HG03575 (cell line): ENCODE data around the gene NFIC.
"Not testable (repeated sequence)": the region's sequence is repeated elsewhere in the genome, so short reads cannot be mapped to it uniquely, and the experiment has no call there.

Experiments
- ATAC-seq: cut with Tn5 transposase; IDR thresholded peaks from one replicate; pipeline ENCODE4 v1.9.1; 2021; ENCODE audit not compliant: unreplicated experiment, insufficient number of reproducible peaks, low FRiP score; ENCODE audit errors: extremely low read depth

NFIC gene

DNA sequence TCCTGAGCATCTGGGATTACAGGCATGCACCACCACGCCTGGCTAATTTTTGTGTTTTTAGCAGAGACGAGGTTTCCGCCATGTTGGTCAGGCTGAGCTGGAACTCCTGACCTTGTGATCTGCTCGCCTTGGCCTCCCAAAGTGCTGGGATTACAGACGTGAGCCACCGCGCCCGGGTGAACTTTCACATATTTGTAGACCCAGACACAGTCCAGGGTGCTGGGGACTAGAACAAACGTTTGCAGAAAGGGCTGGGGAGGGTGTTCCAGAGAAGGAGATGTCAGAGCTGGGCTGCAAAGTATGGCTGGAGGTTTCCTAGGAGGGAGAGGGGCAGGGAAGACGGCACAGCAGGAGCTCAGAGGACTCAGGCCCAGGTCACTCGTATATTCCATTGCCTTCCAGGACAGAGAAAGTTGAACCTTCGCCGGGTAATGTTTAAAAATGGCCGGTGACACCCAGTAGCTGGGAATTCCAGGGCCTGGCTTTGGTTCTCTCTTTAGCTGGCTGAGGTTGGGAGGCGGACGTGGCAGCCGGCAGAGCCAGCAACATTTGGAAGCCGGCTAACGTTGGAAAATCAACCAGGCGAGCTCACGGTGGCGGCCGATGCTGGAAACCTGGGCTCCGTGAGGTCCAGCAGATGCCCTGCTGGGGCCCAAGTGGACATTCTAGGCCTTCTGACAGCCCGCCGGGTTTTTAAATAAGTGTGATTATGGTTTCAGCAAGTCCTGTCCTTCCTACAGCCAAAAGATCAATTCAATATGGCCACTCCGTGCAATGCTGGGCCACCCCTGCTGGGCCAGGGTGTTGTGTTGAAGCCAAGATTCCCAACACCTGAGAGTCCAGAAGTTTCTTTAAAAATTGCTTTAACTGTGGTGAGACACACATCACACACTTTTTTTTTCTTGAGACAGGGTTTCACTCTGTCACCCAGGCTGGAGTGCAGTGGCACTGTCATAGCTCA lies 41.5 kb downstream of the NFIC start:
- no peak for ATAC-seq

GRCh38 chr19:3408996-3409345 lies 42.6 kb downstream of the NFIC start:
- no peak for ATAC-seq

DNA sequence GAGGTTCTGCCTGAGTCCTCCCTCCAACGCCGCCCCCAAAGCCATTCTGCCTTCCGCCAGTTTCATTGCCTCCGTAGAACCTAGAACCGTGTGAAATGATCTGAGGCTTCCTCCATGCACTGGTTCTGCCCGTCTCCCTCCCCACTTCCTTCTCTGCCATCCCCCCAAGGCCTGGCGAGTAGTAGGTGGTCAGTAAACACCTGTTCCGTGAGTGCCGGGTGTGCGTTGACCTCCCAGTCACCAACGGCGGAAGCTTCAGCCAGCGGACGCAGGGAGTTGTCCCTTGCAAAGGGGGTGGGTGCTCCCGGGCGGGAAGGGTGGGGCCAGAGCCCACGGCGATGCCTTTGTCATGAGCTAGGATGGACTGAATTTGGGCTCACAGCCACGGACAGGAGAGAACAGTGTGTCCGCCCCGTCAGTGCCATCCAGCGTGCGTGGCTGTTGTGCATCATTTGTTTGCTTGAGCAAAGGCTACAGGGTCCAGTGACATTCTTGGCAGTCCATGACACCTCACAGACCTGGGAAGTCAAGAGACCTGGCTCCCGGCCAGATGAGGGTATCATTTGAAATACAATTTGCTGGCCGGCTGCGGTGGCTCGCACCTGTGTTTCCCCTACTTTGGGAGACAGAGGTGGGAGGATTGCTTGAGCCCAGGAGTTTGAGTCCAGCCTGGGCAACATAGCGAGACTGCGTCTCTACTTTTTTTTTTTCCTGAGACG lies 43.1 kb downstream of the NFIC start:
- ATAC-seq, result no peak

GRCh38 chr19:3411636-3412035 lies 45.3 kb downstream of the NFIC start:
- ATAC-seq, result no peak

- no peak for ATAC-seq
Observed at GRCh38 chr19:3412066-3412465, 45.7 kb downstream of the NFIC start.

GRCh38 chr19:3413796-3414327 lies 47.5 kb downstream of the NFIC start:
- no peak for ATAC-seq

- ATAC-seq, result no peak
Observed at GRCh38 chr19:3415695-3416094, 49.3 kb downstream of the NFIC start.

GRCh38 chr19:3420244-3420755 lies 53.9 kb downstream of the NFIC start:
- no peak for ATAC-seq

GRCh38 chr19:3420909-3421619 lies 54.7 kb downstream of the NFIC start:
- no peak for ATAC-seq

GRCh38 chr19:3421656-3422055 lies 55.3 kb downstream of the NFIC start:
- ATAC-seq, result not testable (repeated sequence)

GRCh38 chr19:3423183-3423829 lies 56.9 kb downstream of the NFIC start:
- ATAC-seq, result no peak

- no peak for ATAC-seq
Observed at GRCh38 chr19:3426433-3426832, 60.0 kb downstream of the NFIC start.

- not testable (repeated sequence) for ATAC-seq
Observed at GRCh38 chr19:3430366-3430680, 63.9 kb downstream of the NFIC start.

- no peak for ATAC-seq
Observed at GRCh38 chr19:3431760-3432397, 65.5 kb downstream of the NFIC start.

- no peak for ATAC-seq
Observed at GRCh38 chr19:3433313-3433712, 66.9 kb downstream of the NFIC start.

DNA sequence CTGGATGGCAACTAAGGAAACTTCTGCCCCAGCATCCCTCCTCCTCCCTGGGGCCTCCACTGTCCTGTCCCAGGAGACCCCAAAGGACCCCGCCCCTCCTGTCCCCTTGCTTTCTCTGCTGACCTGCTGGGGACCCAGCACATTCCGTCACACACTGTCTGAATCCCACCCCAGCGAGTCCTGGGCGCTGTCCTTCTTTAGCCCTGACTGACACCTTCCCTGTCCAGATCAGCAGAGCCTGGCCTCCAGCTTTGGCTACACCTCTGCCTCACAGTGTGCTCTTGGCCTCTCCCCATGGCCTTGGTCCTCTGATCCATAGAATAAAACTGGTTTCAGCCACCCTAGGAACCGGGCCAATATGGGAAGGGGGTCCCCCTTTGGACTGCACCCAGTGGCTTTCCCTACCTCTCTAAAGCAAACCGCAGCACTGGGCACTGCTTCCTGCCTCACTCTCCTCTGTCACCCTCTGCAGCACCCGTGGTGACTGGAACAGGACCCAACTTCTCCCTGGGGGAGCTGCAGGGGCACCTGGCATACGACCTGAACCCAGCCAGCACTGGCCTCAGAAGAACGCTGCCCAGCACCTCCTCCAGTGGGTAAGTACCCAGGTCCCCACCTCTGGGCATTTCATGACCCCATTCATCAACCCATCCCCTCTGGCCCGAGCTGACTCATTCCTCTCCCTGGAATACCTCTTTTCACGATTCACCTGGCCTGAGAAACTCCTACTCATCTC lies 67.6 kb downstream of the NFIC start:
- ATAC-seq, result no peak

DNA sequence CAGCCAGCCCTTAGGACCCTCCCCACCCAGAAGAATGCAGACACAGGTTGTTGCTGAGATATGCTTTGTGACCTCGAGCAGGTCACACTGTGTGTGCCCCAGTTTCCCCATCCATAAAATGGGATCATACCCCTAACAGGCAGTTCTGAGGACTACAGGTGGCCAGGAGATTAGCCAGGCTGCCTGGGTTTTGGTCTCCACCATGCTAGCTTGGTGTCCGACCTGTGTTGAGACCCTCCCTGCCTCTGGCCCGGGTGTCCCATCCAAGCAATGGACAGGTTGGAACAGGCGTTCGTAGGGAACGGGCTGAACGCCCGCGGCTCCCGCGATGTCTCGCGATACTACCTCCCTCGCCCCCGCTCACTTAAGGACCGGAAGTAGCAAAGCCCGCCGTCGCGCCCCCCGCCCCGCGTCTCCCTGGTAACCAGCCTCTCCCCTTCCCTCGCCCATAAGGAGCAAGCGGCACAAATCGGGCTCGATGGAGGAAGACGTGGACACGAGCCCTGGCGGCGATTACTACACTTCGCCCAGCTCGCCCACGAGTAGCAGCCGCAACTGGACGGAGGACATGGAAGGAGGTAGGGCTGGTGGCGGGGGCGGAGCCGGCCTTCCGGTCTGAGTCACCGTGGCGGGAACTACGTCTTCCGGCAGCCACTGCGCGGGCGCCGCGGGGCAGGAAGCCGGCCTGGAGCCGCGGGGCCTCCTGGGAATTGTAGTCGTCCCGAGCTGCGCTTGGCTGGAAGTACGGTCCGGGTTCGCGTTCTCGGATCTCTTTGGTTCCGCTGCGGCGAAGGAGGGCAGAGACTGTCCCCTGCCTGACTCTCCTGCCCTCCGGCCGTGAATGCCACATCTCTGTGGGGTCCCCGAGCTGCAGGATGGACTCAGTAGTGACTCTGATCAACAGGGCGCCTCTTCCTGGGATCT lies 68.5 kb downstream of the NFIC start:
- ATAC-seq, result no peak
